Mammary epithelial cell (primary cell): ENCODE data around the gene LARGE1.

Experiments used
- EZH2 ChIP-seq: IDR thresholded peaks from 2 replicates; pipeline ENCODE4 v1.6.1; 2012; ENCODE audit warnings: low read length, inconsistent platforms, borderline replicate concordance
- TF ChIP-seq, protein P1 (sequence below), 2 donors: IDR thresholded peaks in 1 of 2; conservative IDR thresholded peaks in 1 of 2; 2 replicates each; pipeline ENCODE4 v1.5.1; 2011 to 2012; ENCODE audit warnings: inconsistent platforms in 2 of 2, low read length in 2 of 2, mild to moderate bottlenecking in 2 of 2, control low read depth in 1 of 2, low read depth in 1 of 2; ENCODE audit not compliant: insufficient read depth in 1 of 2; ENCODE audit errors: extremely low read depth in 1 of 2

GRCh38 chr22:33896575-33897447 is 23.5 kb downstream of the LARGE1 start:
- TF ChIP-seq, protein P1, sequence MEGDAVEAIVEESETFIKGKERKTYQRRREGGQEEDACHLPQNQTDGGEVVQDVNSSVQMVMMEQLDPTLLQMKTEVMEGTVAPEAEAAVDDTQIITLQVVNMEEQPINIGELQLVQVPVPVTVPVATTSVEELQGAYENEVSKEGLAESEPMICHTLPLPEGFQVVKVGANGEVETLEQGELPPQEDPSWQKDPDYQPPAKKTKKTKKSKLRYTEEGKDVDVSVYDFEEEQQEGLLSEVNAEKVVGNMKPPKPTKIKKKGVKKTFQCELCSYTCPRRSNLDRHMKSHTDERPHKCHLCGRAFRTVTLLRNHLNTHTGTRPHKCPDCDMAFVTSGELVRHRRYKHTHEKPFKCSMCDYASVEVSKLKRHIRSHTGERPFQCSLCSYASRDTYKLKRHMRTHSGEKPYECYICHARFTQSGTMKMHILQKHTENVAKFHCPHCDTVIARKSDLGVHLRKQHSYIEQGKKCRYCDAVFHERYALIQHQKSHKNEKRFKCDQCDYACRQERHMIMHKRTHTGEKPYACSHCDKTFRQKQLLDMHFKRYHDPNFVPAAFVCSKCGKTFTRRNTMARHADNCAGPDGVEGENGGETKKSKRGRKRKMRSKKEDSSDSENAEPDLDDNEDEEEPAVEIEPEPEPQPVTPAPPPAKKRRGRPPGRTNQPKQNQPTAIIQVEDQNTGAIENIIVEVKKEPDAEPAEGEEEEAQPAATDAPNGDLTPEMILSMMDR (conservative IDR thresholded peaks at IDR 0.05 in 1 of 2, IDR thresholded peaks at IDR 0.05 in 1 of 2; ENCODE audit: extremely low read depth in 1 of 2, insufficient read depth in 1 of 2, low read depth in 1 of 2, low read length in 2 of 2) = no peak
- no peak for TF ChIP-seq EZH2
